Activated CD8-positive, alpha-beta memory T cell treated with anti-CD3 and anti-CD28 coated beads, Interleukin-2, amount 50 U/mL, for 4 hours (primary cell): ENCODE measurements around the gene TRIM24.
"Not testable (repeated sequence)": the region's sequence is repeated elsewhere in the genome, so short reads cannot be mapped to it uniquely, and the experiment has no call there.

ENCODE experiments used
- DNase-seq: peaks from one replicate; pipeline ENCODE4 v3.0.0-alpha.2; 2020

Gene TRIM24

GRCh38 chr7:138460176-138460648 is at the start of gene TRIM24:
TRIM24 (plus strand) TSS chr7:138460259; CDS start chr7:138460549, 290 bp downstream.
- DNase-seq, result no peak

- not testable (repeated sequence) for DNase-seq
These were observed 48.0 kb upstream of the TRIM24 start for GRCh38 chr7:138412077-138412476.

GRCh38 chr7:138412921-138413320 is 47.1 kb upstream of the TRIM24 start:
- not testable (repeated sequence) for DNase-seq

- no peak for DNase-seq
These were observed 42.9 kb upstream of the TRIM24 start for GRCh38 chr7:138417078-138417700.

- no peak for DNase-seq
These were observed 42.3 kb upstream of the TRIM24 start for GRCh38 chr7:138417764-138418163.

GRCh38 chr7:138418403-138418802 is 41.7 kb upstream of the TRIM24 start:
- not testable (repeated sequence) for DNase-seq

- DNase-seq, result no peak
These were observed 35.0 kb upstream of the TRIM24 start for GRCh38 chr7:138425026-138425425.

- no peak for DNase-seq
These were observed 30.3 kb upstream of the TRIM24 start for GRCh38 chr7:138429577-138430250.

GRCh38 chr7:138431517-138431916 is 28.5 kb upstream of the TRIM24 start:
- no peak for DNase-seq

GRCh38 chr7:138433583-138434443 is 26.2 kb upstream of the TRIM24 start:
- DNase-seq, result no peak

- no peak for DNase-seq
These were observed 25.5 kb upstream of the TRIM24 start for GRCh38 chr7:138434597-138435019.

GRCh38 chr7:138435231-138435919 is 24.7 kb upstream of the TRIM24 start:
- DNase-seq, result no peak

- no peak for DNase-seq
These were observed 23.7 kb upstream of the TRIM24 start for GRCh38 chr7:138436388-138436787.

- DNase-seq, result no peak
These were observed 19.6 kb upstream of the TRIM24 start for GRCh38 chr7:138440460-138440859.

GRCh38 chr7:138442822-138443221 is 17.2 kb upstream of the TRIM24 start:
- DNase-seq, result no peak

GRCh38 chr7:138449580-138449979 is 10.5 kb upstream of the TRIM24 start:
- peak; percentile 46 for DNase-seq

- DNase-seq, result no peak
These were observed 4.5 kb upstream of the TRIM24 start for GRCh38 chr7:138455609-138456008.

- DNase-seq, result no peak
These were observed 3.8 kb upstream of the TRIM24 start for GRCh38 chr7:138456220-138456619.

GRCh38 chr7:138458576-138459412 is 1.3 kb upstream of the TRIM24 start:
- DNase-seq, result no peak

- DNase-seq, result peak; percentile 98
These were observed 465 bp upstream of the TRIM24 start for GRCh38 chr7:138459413-138460175.
